Measurements from ENCODE around the gene ABLIM2. TPM values are rescaled to one million over a fixed set of nuclear protein-coding genes. Genes with fewer than 3 reads are reported as not detected.

Gene ABLIM2
- total RNA-seq, 1 donor from 2014 or later = 7.5 TPM

GRCh38 chr4:8120501-8120900, 38.1 kb downstream of the ABLIM2 start:
- H3K27me3 Mint-ChIP-seq (ENCODE audit: unreplicated experiment) = peaks cover 13% of the 10 kb centered on the region

GRCh38 chr4:8119877-8120276, 38.7 kb downstream of the ABLIM2 start:
- Mint-ChIP-seq H3K9me3 (ENCODE audit: unreplicated experiment) (peaks cover 11% of the 10 kb centered on the region), H3K4me1 (ENCODE audit: low read depth, unreplicated experiment) (peaks cover 15% of the 10 kb centered on the region), H3K36me3 (ENCODE audit: unreplicated experiment) (no peaks in the 10 kb centered on the region), H3K27ac (ENCODE audit: unreplicated experiment) (no peak overlapping the region), H3K27me3 (ENCODE audit: unreplicated experiment) (peaks cover 13% of the 10 kb centered on the region), H3K4me3 (ENCODE audit: unreplicated experiment) (no peak overlapping the region)
- no peak for DNase-seq
- TF ChIP-seq, protein P1, sequence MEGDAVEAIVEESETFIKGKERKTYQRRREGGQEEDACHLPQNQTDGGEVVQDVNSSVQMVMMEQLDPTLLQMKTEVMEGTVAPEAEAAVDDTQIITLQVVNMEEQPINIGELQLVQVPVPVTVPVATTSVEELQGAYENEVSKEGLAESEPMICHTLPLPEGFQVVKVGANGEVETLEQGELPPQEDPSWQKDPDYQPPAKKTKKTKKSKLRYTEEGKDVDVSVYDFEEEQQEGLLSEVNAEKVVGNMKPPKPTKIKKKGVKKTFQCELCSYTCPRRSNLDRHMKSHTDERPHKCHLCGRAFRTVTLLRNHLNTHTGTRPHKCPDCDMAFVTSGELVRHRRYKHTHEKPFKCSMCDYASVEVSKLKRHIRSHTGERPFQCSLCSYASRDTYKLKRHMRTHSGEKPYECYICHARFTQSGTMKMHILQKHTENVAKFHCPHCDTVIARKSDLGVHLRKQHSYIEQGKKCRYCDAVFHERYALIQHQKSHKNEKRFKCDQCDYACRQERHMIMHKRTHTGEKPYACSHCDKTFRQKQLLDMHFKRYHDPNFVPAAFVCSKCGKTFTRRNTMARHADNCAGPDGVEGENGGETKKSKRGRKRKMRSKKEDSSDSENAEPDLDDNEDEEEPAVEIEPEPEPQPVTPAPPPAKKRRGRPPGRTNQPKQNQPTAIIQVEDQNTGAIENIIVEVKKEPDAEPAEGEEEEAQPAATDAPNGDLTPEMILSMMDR (IDR thresholded peaks at IDR 0.05; ENCODE audit: partially characterized antibody, unreplicated experiment) = no peak

More at GRCh38 chr4:8120501-8120900, 38.1 kb downstream of the ABLIM2 start:
- Mint-ChIP-seq H3K4me3 (ENCODE audit: unreplicated experiment) (no peak overlapping the region), H3K36me3 (ENCODE audit: unreplicated experiment) (no peaks in the 10 kb centered on the region), H3K9me3 (ENCODE audit: unreplicated experiment) (peaks cover 11% of the 10 kb centered on the region), H3K27ac (ENCODE audit: unreplicated experiment) (peak overlapping the region; percentile 56), H3K4me1 (ENCODE audit: low read depth, unreplicated experiment) (peaks cover 15% of the 10 kb centered on the region)
- TF ChIP-seq, protein P1 (IDR thresholded peaks at IDR 0.05; ENCODE audit: partially characterized antibody, unreplicated experiment) = no peak
- no peak for DNase-seq

- H3K4me3 Mint-ChIP-seq (ENCODE audit: unreplicated experiment) = no peak overlapping the region
- H3K36me3 Mint-ChIP-seq (ENCODE audit: unreplicated experiment) = no peaks in the 10 kb centered on the region
- DNase-seq = no peak
- peaks cover 9% of the 10 kb centered on the region for H3K27me3 Mint-ChIP-seq (ENCODE audit: unreplicated experiment)
- TF ChIP-seq, protein P1 (IDR thresholded peaks at IDR 0.05; ENCODE audit: partially characterized antibody, unreplicated experiment) = no peak
- peaks cover 6% of the 10 kb centered on the region for H3K9me3 Mint-ChIP-seq (ENCODE audit: unreplicated experiment)
- H3K4me1 Mint-ChIP-seq (ENCODE audit: low read depth, unreplicated experiment) = peaks cover 12% of the 10 kb centered on the region
- no peak overlapping the region for H3K27ac Mint-ChIP-seq (ENCODE audit: unreplicated experiment)
Observed at GRCh38 chr4:8118531-8118930, 40.1 kb downstream of the ABLIM2 start.

DNA sequence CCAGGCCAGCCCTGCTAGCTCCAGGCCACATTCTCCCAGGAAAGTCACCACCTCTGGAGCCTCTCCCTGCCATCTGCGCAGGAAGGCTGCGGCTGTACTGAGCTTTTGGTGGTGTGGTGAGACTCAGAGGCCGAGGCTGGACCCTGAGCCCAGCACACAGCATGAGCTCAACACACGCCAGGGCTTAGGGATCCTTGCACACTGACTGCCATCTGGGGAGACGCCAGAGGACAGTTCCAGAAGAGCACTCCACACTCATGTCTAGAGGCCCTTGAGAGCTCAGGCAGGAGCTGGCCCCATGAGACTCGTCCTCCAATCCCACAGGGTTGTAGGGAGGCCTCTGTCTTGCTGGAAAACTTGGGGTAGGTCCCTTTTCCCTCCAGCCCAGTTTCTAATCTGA, 40.6 kb downstream of the ABLIM2 start:
- Mint-ChIP-seq H3K9me3 (ENCODE audit: unreplicated experiment) (peaks cover 7% of the 10 kb centered on the region), H3K36me3 (ENCODE audit: unreplicated experiment) (no peaks in the 10 kb centered on the region), H3K4me1 (ENCODE audit: low read depth, unreplicated experiment) (peaks cover 12% of the 10 kb centered on the region), H3K4me3 (ENCODE audit: unreplicated experiment) (no peak overlapping the region), H3K27ac (ENCODE audit: unreplicated experiment) (no peak overlapping the region), H3K27me3 (ENCODE audit: unreplicated experiment) (peaks cover 9% of the 10 kb centered on the region)
- TF ChIP-seq, protein P1 (IDR thresholded peaks at IDR 0.05; ENCODE audit: partially characterized antibody, unreplicated experiment) = no peak
- no peak for DNase-seq

DNA sequence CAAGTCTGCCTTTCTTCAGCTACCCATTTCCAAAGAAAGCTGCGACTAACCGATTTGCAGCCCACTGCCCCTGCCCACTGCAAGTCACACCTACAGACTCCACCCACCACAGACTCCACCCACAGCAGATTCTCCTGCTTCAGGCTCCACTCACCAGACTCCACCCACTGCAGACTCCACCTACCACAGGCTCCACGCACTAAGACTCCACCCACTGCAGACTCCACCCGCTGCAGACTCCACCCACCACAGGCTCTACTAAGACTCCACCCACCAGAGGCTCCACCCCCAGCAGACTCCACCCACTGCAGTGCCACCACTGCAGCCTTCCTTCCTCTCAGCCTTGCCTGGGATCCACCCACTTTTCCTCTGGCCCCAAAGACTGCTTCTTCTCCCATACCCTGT, 41.3 kb downstream of the ABLIM2 start:
- Mint-ChIP-seq H3K4me3 (ENCODE audit: unreplicated experiment) (no peak overlapping the region), H3K9me3 (ENCODE audit: unreplicated experiment) (peaks cover 11% of the 10 kb centered on the region), H3K36me3 (ENCODE audit: unreplicated experiment) (no peaks in the 10 kb centered on the region), H3K27ac (ENCODE audit: unreplicated experiment) (no peak overlapping the region), H3K27me3 (ENCODE audit: unreplicated experiment) (peaks cover 9% of the 10 kb centered on the region), H3K4me1 (ENCODE audit: low read depth, unreplicated experiment) (peaks cover 14% of the 10 kb centered on the region)
- DNase-seq = no peak
- TF ChIP-seq, protein P1 (IDR thresholded peaks at IDR 0.05; ENCODE audit: partially characterized antibody, unreplicated experiment) = no peak
